ENCODE measurements around the gene ARMC5. TPM values are rescaled to one million over a fixed set of nuclear protein-coding genes. Genes with fewer than 3 reads are reported as not detected.
"Not testable (repeated sequence)": the region's sequence is repeated elsewhere in the genome, so short reads cannot be mapped to it uniquely, and the experiment has no call there.

The ARMC5 gene
- total RNA-seq, 1 donor from 2014 or later, result 10.8 TPM

- no peak for ATAC-seq
- TF ChIP-seq, protein P1, sequence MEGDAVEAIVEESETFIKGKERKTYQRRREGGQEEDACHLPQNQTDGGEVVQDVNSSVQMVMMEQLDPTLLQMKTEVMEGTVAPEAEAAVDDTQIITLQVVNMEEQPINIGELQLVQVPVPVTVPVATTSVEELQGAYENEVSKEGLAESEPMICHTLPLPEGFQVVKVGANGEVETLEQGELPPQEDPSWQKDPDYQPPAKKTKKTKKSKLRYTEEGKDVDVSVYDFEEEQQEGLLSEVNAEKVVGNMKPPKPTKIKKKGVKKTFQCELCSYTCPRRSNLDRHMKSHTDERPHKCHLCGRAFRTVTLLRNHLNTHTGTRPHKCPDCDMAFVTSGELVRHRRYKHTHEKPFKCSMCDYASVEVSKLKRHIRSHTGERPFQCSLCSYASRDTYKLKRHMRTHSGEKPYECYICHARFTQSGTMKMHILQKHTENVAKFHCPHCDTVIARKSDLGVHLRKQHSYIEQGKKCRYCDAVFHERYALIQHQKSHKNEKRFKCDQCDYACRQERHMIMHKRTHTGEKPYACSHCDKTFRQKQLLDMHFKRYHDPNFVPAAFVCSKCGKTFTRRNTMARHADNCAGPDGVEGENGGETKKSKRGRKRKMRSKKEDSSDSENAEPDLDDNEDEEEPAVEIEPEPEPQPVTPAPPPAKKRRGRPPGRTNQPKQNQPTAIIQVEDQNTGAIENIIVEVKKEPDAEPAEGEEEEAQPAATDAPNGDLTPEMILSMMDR (IDR thresholded peaks at IDR 0.05), result no peak
- H3K4me3 ChIP-seq, result no peak overlapping the region
- intact Hi-C loops (cut with DNase I), result no loop called here
- peaks cover 29% of the 10 kb centered on the region for H3K36me3 ChIP-seq
- DNase-seq, result no peak
- H3K4me1 ChIP-seq, result peaks cover 22% of the 10 kb centered on the region
- no peaks in the 10 kb centered on the region for H3K9me3 ChIP-seq
- no peaks in the 10 kb centered on the region for H3K27me3 ChIP-seq
- no peak overlapping the region for H3K27ac ChIP-seq
Measured at GRCh38 chr16:31501966-31502348, 42.7 kb downstream of the ARMC5 start.

DNA sequence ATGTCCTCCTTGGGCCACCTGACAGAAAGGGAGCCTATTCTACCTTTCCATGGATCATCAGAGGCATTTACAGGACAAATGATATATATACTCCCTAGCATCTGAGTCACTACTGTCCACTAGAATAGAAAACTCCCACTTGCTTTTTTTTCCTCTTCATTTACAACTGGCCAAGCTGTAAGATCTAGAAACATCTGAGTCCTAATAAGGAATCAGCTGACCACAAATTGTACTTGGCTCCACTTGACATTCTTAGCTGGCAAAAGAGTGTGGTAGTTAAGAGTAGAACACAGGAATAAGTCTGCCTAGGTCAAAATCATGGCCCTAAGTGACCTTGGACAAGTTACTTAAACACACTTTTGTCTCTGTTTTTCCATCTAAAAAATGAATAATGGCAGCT, 43.7 kb downstream of the ARMC5 start:
- Histone ChIP-seq H3K27ac (no peak overlapping the region), H3K4me3 (no peak overlapping the region), H3K4me1 (peaks cover 27% of the 10 kb centered on the region), H3K9me3 (no peaks in the 10 kb centered on the region), H3K27me3 (no peaks in the 10 kb centered on the region), H3K36me3 (peaks cover 23% of the 10 kb centered on the region)
- intact Hi-C loops (cut with DNase I), result no loop called here
- ATAC-seq (peak; percentile 74), DNase-seq (no peak)
- TF ChIP-seq, protein P1 (IDR thresholded peaks at IDR 0.05), result no peak

DNA sequence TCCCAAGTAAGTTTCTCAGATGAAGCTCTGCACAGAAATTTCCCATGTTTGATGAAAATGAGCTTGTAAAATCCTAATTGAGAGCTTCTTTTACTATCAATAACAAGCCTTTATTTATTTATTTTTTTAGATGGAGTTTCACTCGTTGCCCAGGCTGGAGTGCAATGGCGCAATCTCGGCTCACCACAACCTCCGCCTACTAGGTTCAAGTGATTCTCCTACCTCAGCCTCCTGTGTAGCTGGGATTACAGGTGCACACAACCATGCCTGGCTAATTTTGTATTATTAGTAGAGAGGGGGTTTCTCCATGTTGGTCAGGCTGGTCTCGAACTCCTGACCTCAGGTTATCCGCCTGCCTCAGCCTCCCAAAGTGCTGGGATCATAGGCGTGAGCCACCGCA, 44.3 kb downstream of the ARMC5 start:
- H3K27ac ChIP-seq, result peak overlapping the region; percentile 15

DNA sequence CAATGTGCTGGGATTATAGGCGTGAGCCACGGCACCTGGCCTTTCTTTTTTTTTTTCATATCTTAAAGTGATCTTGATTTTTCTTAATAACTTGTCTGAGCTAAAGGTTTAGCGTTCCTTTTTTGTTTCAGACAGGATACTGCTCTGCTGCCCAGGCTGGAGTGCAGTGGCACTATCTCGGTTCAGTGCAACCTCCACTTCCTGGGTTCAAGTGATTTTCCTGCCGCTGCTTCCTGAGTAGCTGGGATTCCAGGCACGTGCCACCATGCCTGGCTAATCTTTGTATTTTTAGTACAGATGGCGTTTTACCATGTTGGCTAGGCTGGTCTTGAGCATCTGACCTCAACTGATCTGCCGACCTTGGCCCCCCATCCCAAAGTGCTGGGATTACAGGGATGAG, 44.9 kb downstream of the ARMC5 start:
- H3K4me1 ChIP-seq, result peaks cover 30% of the 10 kb centered on the region
- H3K27me3 ChIP-seq, result no peaks in the 10 kb centered on the region
- DNase-seq (no peak), ATAC-seq (no peak)
- peak overlapping the region; percentile 15 for H3K27ac ChIP-seq
- TF ChIP-seq, protein P1 (IDR thresholded peaks at IDR 0.05), result no peak
- peaks cover 12% of the 10 kb centered on the region for H3K36me3 ChIP-seq
- intact Hi-C loops (cut with DNase I), result no loop called here
- H3K4me3 ChIP-seq, result no peak overlapping the region
- no peaks in the 10 kb centered on the region for H3K9me3 ChIP-seq

More for the DNA sequence above, 44.3 kb downstream of the ARMC5 start:
- intact Hi-C loops (cut with DNase I); H3K9me3 ChIP-seq; H3K4me3 ChIP-seq; ATAC-seq; H3K27me3 ChIP-seq; DNase-seq: not testable (repeated sequence)
- Histone ChIP-seq H3K4me1 (peaks cover 27% of the 10 kb centered on the region), H3K36me3 (peaks cover 18% of the 10 kb centered on the region)

DNA sequence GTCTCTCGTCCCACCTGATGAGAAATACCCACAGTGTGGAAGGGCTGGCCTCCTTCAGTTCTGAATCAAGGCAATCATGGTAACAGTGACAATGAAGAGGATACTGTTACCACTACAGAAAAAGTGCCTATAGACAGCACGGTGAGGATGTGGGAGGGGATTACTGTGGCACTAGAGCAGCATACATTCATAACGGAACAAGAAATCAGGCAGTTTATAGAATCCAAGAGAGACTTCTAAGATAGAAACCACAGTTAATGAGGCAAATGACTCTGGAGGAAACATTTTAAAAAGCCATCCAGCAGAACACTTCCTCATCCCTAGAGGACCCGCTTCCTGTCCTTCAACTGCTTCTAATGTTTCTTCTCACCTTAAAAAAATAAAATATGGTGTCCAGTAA, 46.2 kb downstream of the ARMC5 start:
- Histone ChIP-seq H3K4me1 (peaks cover 38% of the 10 kb centered on the region), H3K27me3 (no peaks in the 10 kb centered on the region), H3K27ac (no peak overlapping the region), H3K36me3 (peaks cover under 1% of the 10 kb centered on the region), H3K4me3 (no peak overlapping the region), H3K9me3 (no peaks in the 10 kb centered on the region)
- DNase-seq (no peak), ATAC-seq (no peak)
- intact Hi-C loops (cut with DNase I), result no loop called here
- TF ChIP-seq, protein P1 (IDR thresholded peaks at IDR 0.05), result no peak

DNA sequence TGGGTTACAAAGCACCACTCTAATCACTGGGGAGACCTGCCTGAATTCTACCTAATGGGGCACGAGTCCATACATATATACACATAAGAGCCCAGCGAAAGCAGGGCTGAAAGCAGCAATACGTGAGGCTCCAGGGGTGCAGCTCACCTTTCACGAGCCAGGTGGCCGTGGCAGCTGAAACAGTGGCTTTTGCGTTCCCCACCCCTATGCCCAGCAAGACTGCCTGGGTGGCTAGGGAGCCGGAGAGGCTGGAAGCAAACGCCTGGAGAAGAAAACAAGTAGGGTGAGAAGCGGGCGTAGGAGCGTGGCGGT, 48.3 kb downstream of the ARMC5 start:
- TF ChIP-seq, protein P1 (IDR thresholded peaks at IDR 0.05), result no peak
- intact Hi-C loops (cut with DNase I), result no loop called here
- Histone ChIP-seq H3K27me3 (no peaks in the 10 kb centered on the region), H3K36me3 (no peaks in the 10 kb centered on the region), H3K4me1 (peaks cover 34% of the 10 kb centered on the region), H3K4me3 (peak overlapping the region; percentile 100), H3K27ac (peak overlapping the region; percentile 97), H3K9me3 (no peaks in the 10 kb centered on the region)
- DNase-seq (no peak), ATAC-seq (no peak)
